Fibroblast of lung (primary cell): Measurements from ENCODE around the gene NUFIP2. TPM values are rescaled to one million over a fixed set of nuclear protein-coding genes. Genes with fewer than 3 reads are reported as not detected.

Experiments
- DNase-seq, 2 donors: peaks; one replicate each; pipeline versions ENCODE4 v3.0.0 to v3.0.0-alpha.2; 2010; ENCODE audit warnings: low read depth in 2 of 2
- H2AFZ ChIP-seq: 2 replicates; pipeline ENCODE4 v1.5.1; 2012; ENCODE audit warnings: low read length, control low read depth, inconsistent platforms
- H3K27ac ChIP-seq: 2 replicates; pipeline ENCODE4 v1.5.1; 2011; ENCODE audit warnings: low read length, control low read depth; ENCODE audit not compliant: insufficient read depth
- H3K27me3 ChIP-seq: 2 replicates; pipeline ENCODE4 v1.5.1; 2011; ENCODE audit warnings: mild to moderate bottlenecking, low read length; ENCODE audit not compliant: control insufficient read depth, insufficient read depth
- H3K36me3 ChIP-seq: 2 replicates; pipeline ENCODE4 v1.5.1; 2011; ENCODE audit warnings: low read length; ENCODE audit not compliant: control insufficient read depth, insufficient read depth
- H3K4me1 ChIP-seq: 2 replicates; pipeline ENCODE4 v1.5.1; 2011; ENCODE audit warnings: low read length; ENCODE audit not compliant: control insufficient read depth, insufficient read depth; ENCODE audit errors: extremely low read depth
- H3K4me2 ChIP-seq: 2 replicates; pipeline ENCODE4 v1.5.1; 2011; ENCODE audit warnings: low read length, control low read depth; ENCODE audit not compliant: insufficient read depth; ENCODE audit errors: extremely low read depth
- H3K4me3 ChIP-seq, 4 experiments: fragments of 200-600 bp in 1 of 4; sonication (generic) in 1 of 4; replicated peaks in 1 of 4; 2 replicates each; pipeline ENCODE4 v1.5.1; 2011 to 2016; ENCODE audit warnings: low read length in 4 of 4, low read depth in 3 of 4, mild to moderate bottlenecking in 3 of 4, control low read depth in 2 of 4, inconsistent platforms in 1 of 4, mixed read lengths in 1 of 4; ENCODE audit not compliant: insufficient read depth in 1 of 4; ENCODE audit errors: control extremely low read depth in 1 of 4
- H3K79me2 ChIP-seq: 2 replicates; pipeline ENCODE4 v1.5.1; 2012; ENCODE audit warnings: mild to moderate bottlenecking, low read length, inconsistent platforms; ENCODE audit not compliant: control insufficient read depth, insufficient read depth
- H3K9ac ChIP-seq: 2 replicates; pipeline ENCODE4 v1.5.1; 2011; ENCODE audit warnings: mild to moderate bottlenecking, low read length, control low read depth; ENCODE audit not compliant: insufficient read depth
- H3K9me3 ChIP-seq: 2 replicates; pipeline ENCODE4 v1.5.1; 2012; ENCODE audit warnings: low read depth, low read length; ENCODE audit not compliant: control insufficient read depth, insufficient read depth
- H4K20me1 ChIP-seq: 2 replicates; pipeline ENCODE4 v1.5.1; 2011; ENCODE audit warnings: low read length; ENCODE audit not compliant: control insufficient read depth, insufficient read depth; ENCODE audit errors: extremely low read depth
- CTCF ChIP-seq, 2 donors: IDR thresholded peaks in 1 of 2; conservative IDR thresholded peaks in 1 of 2; 1 replicate in 1 of 2; 2 replicates in 1 of 2; pipeline ENCODE4 v1.5.1; 2011 to 2012; ENCODE audit warnings: low read length in 2 of 2, control low read depth in 1 of 2, inconsistent platforms in 1 of 2, low read depth in 1 of 2, mild to moderate bottlenecking in 1 of 2
- EZH2 ChIP-seq: IDR thresholded peaks from 2 replicates; pipeline ENCODE4 v1.5.1; 2012; ENCODE audit warnings: low read length, control low read depth, mild to moderate bottlenecking; ENCODE audit errors: missing control alignments
- polyA plus RNA-seq, 2 donors: library from polyadenylated mRNA; depleted of rRNA in 1 of 2; stranded (reverse) in 1 of 2; unstranded in 1 of 2; fragments of >200 nt; gene quantifications; 2 replicates each; pipeline ENCODE4 v1.2.1, GENCODE V29; 2011 to 2012; ENCODE audit warnings: missing spikeins in 1 of 2
- total RNA-seq: library from RNA; depleted of rRNA; stranded (reverse); fragments of >200 nt; gene quantifications from 2 replicates; pipeline ENCODE4 v1.2.1, GENCODE V29; 2014

NUFIP2 gene
- total and polyA plus RNA-seq, 2 donors (not counting 1 experiment from before 2014, with no cell fraction given) = 12.3 to 33.2 TPM

DNA sequence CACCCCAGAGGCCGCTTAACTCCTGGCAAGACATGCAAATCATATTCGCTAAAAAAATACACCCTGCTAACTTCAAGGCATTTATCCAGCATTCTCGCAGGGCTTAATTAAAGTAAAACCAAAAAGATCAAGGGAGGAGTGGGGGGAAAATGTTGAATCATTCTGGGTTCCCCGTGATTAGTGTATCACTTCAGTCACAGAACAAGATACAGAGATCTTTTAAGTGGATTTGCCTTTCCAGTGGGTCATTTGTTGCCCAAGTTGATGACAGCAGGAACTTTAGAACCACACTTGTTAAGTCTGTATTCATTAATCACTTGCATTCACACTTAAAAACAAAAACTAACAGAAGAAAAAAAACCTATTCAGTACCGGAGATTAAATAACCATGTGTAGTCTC lies 30.0 kb downstream of the NUFIP2 start:
- TF ChIP-seq EZH2 (no peak), CTCF (conservative IDR thresholded peaks at IDR 0.05 in 1 of 2, IDR thresholded peaks at IDR 0.05 in 1 of 2; ENCODE audit: low read depth in 1 of 2, low read length in 2 of 2) (no peak)
- Histone ChIP-seq H3K79me2 (peaks cover 52% of the 10 kb centered on the region), H4K20me1 (peaks cover 4% of the 10 kb centered on the region), H3K27me3 (no peaks in the 10 kb centered on the region), H2AFZ (no peak overlapping the region), H3K4me1 (no peaks in the 10 kb centered on the region), H3K27ac (no peak overlapping the region), H3K4me3 (no peak overlapping the region), H3K9ac (no peak overlapping the region), H3K36me3 (peaks cover 7% of the 10 kb centered on the region), H3K4me2 (no peak overlapping the region), H3K9me3 (no peaks in the 10 kb centered on the region)
- DNase-seq = no peak

- Histone ChIP-seq H3K4me1 (peaks cover 10% of the 10 kb centered on the region), H4K20me1 (no peaks in the 10 kb centered on the region), H2AFZ (no peak overlapping the region), H3K4me3 (no peak overlapping the region), H3K36me3 (peaks cover 1% of the 10 kb centered on the region), H3K27ac (no peak overlapping the region), H3K9me3 (no peaks in the 10 kb centered on the region), H3K4me2 (peak overlapping the region; percentile 33), H3K79me2 (peaks cover 23% of the 10 kb centered on the region), H3K9ac (no peak overlapping the region), H3K27me3 (no peaks in the 10 kb centered on the region)
- TF ChIP-seq EZH2 (no peak), CTCF (conservative IDR thresholded peaks at IDR 0.05 in 1 of 2, IDR thresholded peaks at IDR 0.05 in 1 of 2; ENCODE audit: low read depth in 1 of 2, low read length in 2 of 2) (no peak)
- DNase-seq = peak in 1 of 2 donors; percentile 79
These were observed 36.2 kb downstream of the NUFIP2 start for GRCh38 chr17:29257756-29258155.

GRCh38 chr17:29256735-29257466 lies 37.0 kb downstream of the NUFIP2 start:
- peak overlapping the region; percentile 80 for H3K4me2 ChIP-seq
- H2AFZ ChIP-seq = no peak overlapping the region
- H3K4me3 ChIP-seq = peak overlapping the region in 1 of 4 experiments; percentile 31
- peak; percentile 53 to 78 for DNase-seq
- no peaks in the 10 kb centered on the region for H4K20me1 ChIP-seq
- no peaks in the 10 kb centered on the region for H3K27me3 ChIP-seq
- no peaks in the 10 kb centered on the region for H3K36me3 ChIP-seq
- H3K9me3 ChIP-seq = no peaks in the 10 kb centered on the region
- TF ChIP-seq CTCF (conservative IDR thresholded peaks at IDR 0.05 in 1 of 2, IDR thresholded peaks at IDR 0.05 in 1 of 2; ENCODE audit: low read depth in 1 of 2, low read length in 2 of 2) = no peak
- no peak for TF ChIP-seq EZH2
- peaks cover 18% of the 10 kb centered on the region for H3K79me2 ChIP-seq
- no peak overlapping the region for H3K9ac ChIP-seq
- H3K4me1 ChIP-seq = peaks cover 16% of the 10 kb centered on the region
- H3K27ac ChIP-seq = no peak overlapping the region
